Gastrocnemius medialis (tissue), 4 donors: Measurements from ENCODE around the gene CERS6. TPM values are rescaled to one million over a fixed set of nuclear protein-coding genes. Genes with fewer than 3 reads are reported as not detected.

Source experiments
- ATAC-seq, 2 donors: fragments of 150-250 bp; one replicate each; pipeline ENCODE4 v1.9.1; 2016
- DNase-seq, 2 donors: peaks; one replicate each; pipeline ENCODE4 v3.0.0-alpha.2; 2019
- H3K27ac ChIP-seq, 4 donors: fragments of 200-600 bp; sonication (generic); 1 replicate in 1 of 4; 2 replicates in 3 of 4; pipeline ENCODE4 v1.5.1; 2016 to 2018; ENCODE audit warnings: mild to moderate bottlenecking in 2 of 4, moderate library complexity in 1 of 4
- H3K27me3 ChIP-seq, 3 donors: fragments of 200-600 bp; sonication (generic) in 2 of 3; 1 replicate in 1 of 3; 2 replicates in 2 of 3; pipeline versions ENCODE4 v1.5.1 to v1.6.0; 2016 to 2019; ENCODE audit warnings: mild to moderate bottlenecking in 1 of 3, moderate library complexity in 1 of 3
- H3K36me3 ChIP-seq, 2 donors: fragments of 200-600 bp; sonication (generic) in 1 of 2; one replicate each; pipeline ENCODE4 v1.5.1; 2017 to 2018
- H3K4me1 ChIP-seq, 2 donors: fragments of 200-600 bp; sonication (generic) in 1 of 2; one replicate each; pipeline ENCODE4 v1.5.1; 2016 to 2017; ENCODE audit warnings: mild to moderate bottlenecking in 2 of 2
- H3K4me3 ChIP-seq, 4 donors: fragments of 200-600 bp; sonication (generic) in 3 of 4; 1 replicate in 1 of 4; 2 replicates in 3 of 4; pipeline ENCODE4 v1.5.1; 2016 to 2019; ENCODE audit warnings: mild to moderate bottlenecking in 2 of 4
- H3K9me3 ChIP-seq, 3 donors: fragments of 200-600 bp; sonication (generic) in 2 of 3; 1 replicate in 1 of 3; 2 replicates in 2 of 3; pipeline ENCODE4 v1.5.1; 2016 to 2019
- POLR2A ChIP-seq, 2 donors: fragments of 450-650 bp; IDR thresholded peaks; one replicate each; pipeline ENCODE4 v1.6.1; 2017; ENCODE audit warnings: antibody characterized with exemption in 2 of 2, mild to moderate bottlenecking in 2 of 2, moderate library complexity in 2 of 2
- in situ Hi-C, 4 donors: fragments of 200-750 bp; cut with MboI; loops; one replicate each; pipeline versions ENCODE4 v1.15.0 to v1.8.0; 2017; ENCODE audit warnings: low sequenced_read_pairs in 4 of 4
- intact Hi-C: fragments of 100-400 bp; cut with DNase I; formaldehyde crosslinking; loops from one replicate; pipeline ENCODE4 v1.15.1; 2023; ENCODE audit warnings: low total_unique reads
- total RNA-seq, 4 donors: library from RNA; depleted of rRNA; stranded (reverse); fragments of >200 nt; gene quantifications; one replicate each; pipeline versions ENCODE4 v1.1.0 to v1.2.3, GENCODE V29; 2016
- TF ChIP-seq, protein P1 (sequence below), 5 experiments: fragments of 450-650 bp in 3 of 5; fragments of 200-600 bp in 2 of 5; sonication (generic) in 2 of 5; IDR thresholded peaks in 4 of 5; conservative IDR thresholded peaks in 1 of 5; 1 replicate in 4 of 5; 2 replicates in 1 of 5; pipeline ENCODE4 v1.5.1; 2016 to 2019; ENCODE audit warnings: antibody characterized with exemption in 5 of 5, mild to moderate bottlenecking in 3 of 5, moderate library complexity in 3 of 5

The CERS6 gene
- total RNA-seq, 4 donors from 2014 or later, result 11.9 to 18.0 (median 14.7) TPM

DNA sequence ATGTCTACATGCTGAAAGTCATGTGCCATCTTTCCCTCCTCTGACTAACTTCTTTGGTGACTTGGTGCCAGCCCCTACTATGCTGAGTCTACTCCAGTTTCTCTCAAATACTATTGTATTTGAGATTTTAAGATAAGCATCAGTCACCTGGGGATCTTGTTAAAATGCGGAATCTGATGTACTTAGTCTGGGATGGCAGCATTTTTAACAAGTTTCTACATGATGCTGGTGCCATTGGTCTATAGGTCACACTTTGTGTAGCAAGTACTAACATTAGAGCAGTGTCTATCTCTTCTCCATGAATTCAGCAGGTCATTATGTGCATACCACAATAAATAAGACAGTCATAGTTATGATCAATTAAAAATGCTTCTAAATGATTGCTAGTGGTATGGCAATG lies 106.9 kb downstream of the CERS6 start:
- no peak for DNase-seq
- ATAC-seq, result no peak
- TF ChIP-seq POLR2A (IDR thresholded peaks at IDR 0.05), result no peak
- TF ChIP-seq, protein P1, sequence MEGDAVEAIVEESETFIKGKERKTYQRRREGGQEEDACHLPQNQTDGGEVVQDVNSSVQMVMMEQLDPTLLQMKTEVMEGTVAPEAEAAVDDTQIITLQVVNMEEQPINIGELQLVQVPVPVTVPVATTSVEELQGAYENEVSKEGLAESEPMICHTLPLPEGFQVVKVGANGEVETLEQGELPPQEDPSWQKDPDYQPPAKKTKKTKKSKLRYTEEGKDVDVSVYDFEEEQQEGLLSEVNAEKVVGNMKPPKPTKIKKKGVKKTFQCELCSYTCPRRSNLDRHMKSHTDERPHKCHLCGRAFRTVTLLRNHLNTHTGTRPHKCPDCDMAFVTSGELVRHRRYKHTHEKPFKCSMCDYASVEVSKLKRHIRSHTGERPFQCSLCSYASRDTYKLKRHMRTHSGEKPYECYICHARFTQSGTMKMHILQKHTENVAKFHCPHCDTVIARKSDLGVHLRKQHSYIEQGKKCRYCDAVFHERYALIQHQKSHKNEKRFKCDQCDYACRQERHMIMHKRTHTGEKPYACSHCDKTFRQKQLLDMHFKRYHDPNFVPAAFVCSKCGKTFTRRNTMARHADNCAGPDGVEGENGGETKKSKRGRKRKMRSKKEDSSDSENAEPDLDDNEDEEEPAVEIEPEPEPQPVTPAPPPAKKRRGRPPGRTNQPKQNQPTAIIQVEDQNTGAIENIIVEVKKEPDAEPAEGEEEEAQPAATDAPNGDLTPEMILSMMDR (IDR thresholded peaks at IDR 0.05 in 4 of 5, conservative IDR thresholded peaks at IDR 0.05 in 1 of 5), result no peak
- H3K27ac ChIP-seq, result no peak overlapping the region
- H3K27me3 ChIP-seq, result no peaks in the 10 kb centered on the region
- intact Hi-C loops, result no loop called here
- no peaks in the 10 kb centered on the region for H3K9me3 ChIP-seq
- H3K36me3 ChIP-seq, result no peaks in the 10 kb centered on the region
- peaks cover 13 to 35% of the 10 kb centered on the region in 2 donors for H3K4me1 ChIP-seq
- in situ Hi-C loops, result no loop called here
- H3K4me3 ChIP-seq, result no peak overlapping the region

DNA sequence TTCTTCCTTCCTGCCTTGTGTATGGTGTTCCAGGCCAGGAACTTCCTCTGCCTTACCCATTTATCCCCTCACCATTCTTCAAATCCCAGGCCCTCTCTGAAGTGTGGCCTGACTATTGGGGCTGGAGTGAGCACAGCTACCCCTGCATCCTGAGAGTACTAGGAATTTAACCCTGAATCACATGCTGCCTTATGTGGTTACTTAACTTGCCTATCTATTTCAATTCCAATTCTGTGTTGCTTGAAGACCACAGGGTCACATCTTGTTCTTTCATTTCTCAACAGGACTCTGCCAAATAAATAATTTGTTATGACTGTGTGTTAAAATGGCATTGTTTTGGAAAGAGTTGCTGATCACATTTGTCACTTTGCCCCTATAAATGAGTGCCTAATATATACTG lies 108.6 kb downstream of the CERS6 start:
- no peaks in the 10 kb centered on the region for H3K9me3 ChIP-seq
- ATAC-seq, result peak; percentile 52 to 70
- TF ChIP-seq POLR2A (IDR thresholded peaks at IDR 0.05), result no peak
- TF ChIP-seq, protein P1 (IDR thresholded peaks at IDR 0.05 in 4 of 5, conservative IDR thresholded peaks at IDR 0.05 in 1 of 5), result no peak
- peaks cover 25 to 47% of the 10 kb centered on the region in 2 donors for H3K4me1 ChIP-seq
- peak overlapping the region; percentile 33 to 62 (median 46) for H3K27ac ChIP-seq
- no peak overlapping the region for H3K4me3 ChIP-seq
- no peaks in the 10 kb centered on the region for H3K36me3 ChIP-seq
- no peak for DNase-seq
- H3K27me3 ChIP-seq, result no peaks in the 10 kb centered on the region
- intact Hi-C loops, result no loop called here
- in situ Hi-C loops, result no loop called here

DNA sequence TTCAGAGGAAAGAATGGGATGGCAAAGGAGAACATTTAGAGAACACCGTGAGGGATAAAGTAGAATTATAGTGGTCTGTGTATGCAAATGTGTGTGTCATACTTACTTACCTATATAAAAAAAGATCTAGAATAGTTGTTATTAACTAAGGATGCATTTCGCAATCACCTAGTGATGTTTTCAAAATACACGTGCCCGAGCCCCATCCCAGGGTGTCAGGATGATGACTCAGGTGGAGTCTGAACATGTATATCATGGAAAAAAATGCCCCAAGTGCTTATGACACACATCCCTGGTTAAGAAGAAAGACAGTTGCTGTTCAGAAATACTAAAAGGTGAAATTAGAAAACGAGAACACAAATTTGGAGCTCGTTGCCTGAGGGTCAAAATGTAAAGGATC lies 109.0 kb downstream of the CERS6 start:
- DNase-seq, result no peak
- intact Hi-C loops (no loop called here), in situ Hi-C loops (no loop called here)
- Histone ChIP-seq H3K27me3 (no peaks in the 10 kb centered on the region), H3K4me3 (no peak overlapping the region), H3K36me3 (no peaks in the 10 kb centered on the region), H3K9me3 (no peaks in the 10 kb centered on the region), H3K4me1 (peaks cover 25 to 47% of the 10 kb centered on the region in 2 donors), H3K27ac (peak overlapping the region; percentile 33 to 62 (median 46))
- ATAC-seq, result peak; percentile 40 to 78
- TF ChIP-seq, protein P1 (IDR thresholded peaks at IDR 0.05 in 4 of 5, conservative IDR thresholded peaks at IDR 0.05 in 1 of 5), result no peak
- no peak for TF ChIP-seq POLR2A (IDR thresholded peaks at IDR 0.05)

DNA sequence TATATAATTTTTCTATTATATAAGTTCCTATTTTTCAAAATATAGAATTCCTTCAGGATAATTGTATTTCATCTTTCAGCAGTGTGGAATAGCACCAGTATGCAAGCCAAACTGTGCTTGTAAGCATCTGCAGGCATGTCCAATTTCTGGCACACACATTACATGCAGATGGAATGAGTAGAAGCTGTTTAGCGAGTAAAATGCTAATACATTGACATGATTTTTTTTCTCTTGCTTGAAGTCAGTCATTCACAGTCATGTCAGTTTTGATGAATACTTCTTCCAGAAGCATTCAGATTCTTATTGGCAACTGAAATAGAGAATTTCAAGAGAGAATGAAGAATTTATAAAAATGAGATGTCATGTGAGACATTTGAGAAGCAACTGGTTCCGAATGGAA lies 109.4 kb downstream of the CERS6 start:
- Histone ChIP-seq H3K4me1 (peaks cover 25 to 47% of the 10 kb centered on the region in 2 donors), H3K27me3 (no peaks in the 10 kb centered on the region), H3K4me3 (no peak overlapping the region), H3K9me3 (no peaks in the 10 kb centered on the region), H3K27ac (peak overlapping the region in 2 of 4 donors; percentile 36 to 49), H3K36me3 (no peaks in the 10 kb centered on the region)
- TF ChIP-seq, protein P1 (IDR thresholded peaks at IDR 0.05 in 4 of 5, conservative IDR thresholded peaks at IDR 0.05 in 1 of 5), result no peak
- no peak for TF ChIP-seq POLR2A (IDR thresholded peaks at IDR 0.05)
- ATAC-seq, result no peak
- intact Hi-C loops (no loop called here), in situ Hi-C loops (no loop called here)
- no peak for DNase-seq
